ENCODE results near the gene NT5DC2. TPM values are rescaled to one million over a fixed set of nuclear protein-coding genes. Genes with fewer than 3 reads are reported as not detected.

NT5DC2 gene
- total RNA-seq, result 113 and 281 TPM in 2 replicates

DNA sequence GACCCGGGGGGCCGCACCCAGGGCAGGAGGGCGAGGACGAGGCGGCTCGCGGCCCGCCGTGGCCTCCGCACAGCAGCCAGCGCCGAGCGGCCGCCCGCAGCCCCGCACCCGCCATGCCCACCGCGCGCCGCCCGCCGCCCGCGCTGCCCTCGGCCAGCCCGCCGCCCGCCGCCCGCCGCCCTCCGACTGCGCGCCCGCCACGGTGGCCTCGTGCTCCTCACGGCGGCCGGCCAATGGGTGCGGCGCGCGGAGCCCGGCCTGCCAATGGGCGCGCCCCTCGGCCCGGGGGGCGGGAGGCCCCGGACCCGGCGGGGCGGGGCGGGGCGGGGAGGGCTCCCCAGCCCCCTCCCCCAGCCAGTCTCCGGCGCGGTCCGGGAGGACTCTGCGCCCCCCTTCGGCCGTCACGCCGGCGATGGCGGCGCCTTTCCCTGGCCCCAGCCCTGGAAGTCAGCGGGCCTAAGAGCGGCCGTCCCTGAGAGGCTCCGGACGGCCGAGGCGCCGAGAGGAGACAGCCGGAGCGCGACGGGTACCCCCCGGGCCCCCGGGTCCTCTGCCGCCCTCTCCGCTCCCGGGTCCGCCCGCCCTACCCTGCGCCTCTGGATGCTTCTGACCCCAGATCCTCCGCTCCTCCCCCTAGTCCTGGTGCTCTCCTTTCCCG, at the start of gene NT5DC2:
Gene NT5DC2, minus strand, starts transcription at position 235 of the 658 bp plus-strand sequence. Its CDS starts 120 bp downstream, at position 115.

DNA sequence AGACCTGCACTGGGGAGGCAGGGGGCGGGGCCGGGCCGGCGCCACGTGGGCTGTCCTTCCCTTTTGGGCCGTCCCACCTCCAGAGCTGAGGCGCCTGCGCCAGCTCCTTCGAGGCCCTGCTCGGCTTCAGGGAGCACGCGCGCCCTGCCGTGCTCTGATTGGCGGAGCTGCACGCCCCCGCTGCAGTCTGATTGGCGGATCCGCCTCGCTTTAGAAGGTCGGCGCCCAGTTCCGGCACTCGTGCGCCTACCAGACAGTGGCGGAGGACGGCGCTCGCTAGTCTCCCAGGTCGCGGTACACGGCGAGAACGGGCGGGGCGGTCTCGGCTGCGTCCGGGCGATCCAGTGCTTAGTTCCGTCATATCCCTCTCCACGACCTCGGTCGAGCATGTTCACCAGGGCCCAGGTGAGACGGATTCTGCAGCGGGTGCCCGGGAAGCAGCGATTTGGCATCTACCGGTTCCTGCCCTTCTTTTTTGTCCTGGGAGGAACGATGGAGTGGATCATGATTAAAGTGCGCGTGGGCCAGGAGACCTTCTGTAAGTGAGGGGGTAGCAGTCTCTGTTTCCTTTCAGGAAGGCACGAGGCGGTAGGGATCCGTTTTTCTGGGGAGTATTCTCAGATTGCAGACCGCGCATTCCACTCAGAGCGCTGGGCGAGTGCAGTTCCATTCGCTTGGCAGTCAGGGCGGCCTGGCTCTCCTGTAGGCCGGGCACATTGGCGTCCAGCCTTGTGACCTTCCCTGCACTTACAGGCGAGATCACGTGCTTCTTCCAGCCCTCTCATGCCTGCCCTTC, 2.9 kb upstream of the NT5DC2 start, which contains the start of gene UQCC5:
Gene UQCC5, plus strand, starts transcription at position 237 of the 796 bp plus-strand sequence. Its CDS starts 151 bp downstream, at position 388.

DNA sequence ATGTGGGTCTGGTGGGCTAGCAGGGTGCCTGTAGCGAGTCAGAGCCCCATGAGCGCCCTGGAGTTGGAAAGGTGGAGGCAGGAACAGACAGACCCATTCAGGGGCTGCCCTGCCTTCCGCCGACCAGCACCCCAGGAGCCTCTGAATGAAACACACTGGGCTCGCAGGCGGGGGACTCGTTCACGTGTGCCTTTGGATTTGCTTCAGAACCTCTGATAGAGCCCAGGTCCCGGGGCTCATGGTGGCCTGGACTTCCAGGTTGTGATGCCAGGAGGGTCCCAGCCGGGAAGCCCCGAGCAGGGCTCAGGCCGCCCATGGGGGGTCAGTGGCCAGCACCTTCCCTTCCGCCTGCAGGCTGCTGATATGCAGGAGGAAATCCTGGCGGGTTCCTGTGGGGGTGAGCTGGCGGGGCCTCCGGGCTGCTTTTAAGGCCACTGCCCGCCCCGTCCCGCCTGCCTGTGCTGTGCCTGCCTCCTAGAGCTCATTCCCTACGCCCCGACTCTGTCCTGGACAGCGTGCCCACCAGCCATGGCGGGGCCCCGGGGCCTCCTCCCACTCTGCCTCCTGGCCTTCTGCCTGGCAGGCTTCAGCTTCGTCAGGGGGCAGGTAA, 38.7 kb downstream of the NT5DC2 start, which contains the start of gene STAB1:
Gene STAB1, plus strand, starts transcription at position 453 of the 610 bp plus-strand sequence. Its CDS starts 76 bp downstream, at position 529.

Small RNA genes lying within 50 kb of the gene (small RNA-seq; reads per million reads assigned to genes)
- gene RNU6-856P (not detected), gene RNU6ATAC16P (not detected)

Other genes starting within 250 kb of the NT5DC2 start
- 5.9 and 9.1 TPM in 2 replicates for gene GLYCTK, start 246.0 kb downstream of the NT5DC2 start, total RNA-seq
- gene DNAH1, start 217.5 kb downstream of the NT5DC2 start, total RNA-seq, result 7.9 TPM in 2 replicates
- 70.7 and 76.1 TPM in 2 replicates for gene BAP1, start 123.8 kb downstream of the NT5DC2 start, total RNA-seq
- 0.87 and 2.7 TPM in 2 replicates for gene PHF7, start 123.2 kb downstream of the NT5DC2 start, total RNA-seq
- gene SEMA3G, start 88.8 kb downstream of the NT5DC2 start, total RNA-seq, result not detected in 2 replicates
- 2.2 and 3.5 TPM in 2 replicates for gene TNNC1, start 79.8 kb downstream of the NT5DC2 start, total RNA-seq
- gene NISCH, start 78.3 kb downstream of the NT5DC2 start, total RNA-seq, result 66.2 and 93.0 TPM in 2 replicates
- 0.22 and 0.39 TPM in 2 replicates for gene STAB1, start 38.5 kb downstream of the NT5DC2 start, total RNA-seq
- gene UQCC5, start 2.7 kb upstream of the NT5DC2 start, total RNA-seq, result 1.3 and 9.0 TPM in 2 replicates
- 70.3 and 83.8 TPM in 2 replicates for gene PBRM1, start 152.1 kb upstream of the NT5DC2 start, total RNA-seq
- 71.1 and 72.2 TPM in 2 replicates for gene GNL3, start 152.2 kb upstream of the NT5DC2 start, total RNA-seq
- 105 and 164 TPM in 2 replicates for gene GLT8D1, start 171.9 kb upstream of the NT5DC2 start, total RNA-seq
- gene SPCS1, start 172.2 kb upstream of the NT5DC2 start, total RNA-seq, result 94.6 TPM in 2 replicates
- 16.1 and 18.0 TPM in 2 replicates for gene NEK4, start 237.1 kb upstream of the NT5DC2 start, total RNA-seq
- not detected in 2 replicates for gene ITIH1, start 243.7 kb upstream of the NT5DC2 start, total RNA-seq

Measured in placental epithelial cell (primary cell).